ENCODE measurements around the gene SLC25A22.
A peak's percentile ranks its signal among the peaks of the same experiment; 100 is the strongest.

The SLC25A22 gene

DNA sequence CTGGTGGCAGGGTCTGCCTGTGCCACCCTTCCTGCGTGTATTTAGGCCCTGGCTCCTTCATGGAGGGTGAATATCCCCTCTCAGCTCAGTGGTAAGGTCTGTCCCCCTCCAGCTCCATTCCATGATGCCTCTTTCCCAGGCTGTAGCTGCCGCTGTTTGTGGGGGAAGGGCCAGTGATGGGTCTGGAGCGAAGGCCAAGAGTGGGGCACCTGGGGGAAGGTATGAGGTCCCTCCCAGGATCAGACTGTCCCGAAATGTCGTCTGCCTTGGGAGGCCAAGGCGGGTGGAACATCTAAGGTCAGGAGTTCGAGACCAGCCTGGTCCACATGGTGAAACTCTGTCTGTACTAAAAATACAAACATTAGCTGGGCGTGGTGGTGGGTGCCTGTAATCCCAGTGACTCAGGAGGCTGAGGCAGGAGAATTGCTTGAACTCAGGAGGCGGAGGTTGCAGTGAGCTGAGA lies 35.8 kb upstream of the SLC25A22 start:
- DNase-seq, result no peak

DNA sequence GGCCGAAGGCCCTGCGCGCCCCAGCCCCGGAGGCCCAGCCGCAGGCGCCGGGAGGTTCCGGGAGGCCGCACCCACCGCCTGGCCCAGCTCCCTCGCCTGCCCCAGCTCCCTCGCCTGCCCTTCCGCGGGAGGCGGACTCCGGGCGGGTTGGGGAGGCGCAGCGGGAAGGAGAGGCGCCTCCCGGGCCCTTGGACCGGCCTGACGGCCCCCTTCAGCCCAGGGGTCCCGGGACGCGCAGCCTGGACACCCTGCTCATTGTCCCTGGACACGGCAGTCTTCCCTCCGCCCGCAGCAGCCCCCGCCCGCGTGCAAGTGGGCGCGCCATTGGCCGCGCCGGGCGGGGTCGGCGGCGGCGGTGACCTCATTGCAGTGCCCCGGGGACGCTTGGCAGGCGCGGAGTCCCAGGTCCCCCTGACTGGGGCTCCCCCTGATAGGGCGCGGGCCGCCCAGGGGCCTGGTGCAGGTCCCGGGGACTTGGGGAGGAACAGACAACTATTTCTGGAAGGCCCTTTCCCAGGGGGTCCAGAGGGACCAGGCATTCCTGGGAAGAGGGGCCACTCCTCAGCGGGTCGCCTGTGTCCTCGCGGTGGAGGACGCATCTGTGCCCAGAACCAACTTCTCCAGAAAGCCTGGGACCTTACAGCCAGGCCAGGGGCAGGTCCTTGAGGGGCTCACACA lies 35.2 kb upstream of the SLC25A22 start:
- peak; percentile 36 to 40 for DNase-seq

DNA sequence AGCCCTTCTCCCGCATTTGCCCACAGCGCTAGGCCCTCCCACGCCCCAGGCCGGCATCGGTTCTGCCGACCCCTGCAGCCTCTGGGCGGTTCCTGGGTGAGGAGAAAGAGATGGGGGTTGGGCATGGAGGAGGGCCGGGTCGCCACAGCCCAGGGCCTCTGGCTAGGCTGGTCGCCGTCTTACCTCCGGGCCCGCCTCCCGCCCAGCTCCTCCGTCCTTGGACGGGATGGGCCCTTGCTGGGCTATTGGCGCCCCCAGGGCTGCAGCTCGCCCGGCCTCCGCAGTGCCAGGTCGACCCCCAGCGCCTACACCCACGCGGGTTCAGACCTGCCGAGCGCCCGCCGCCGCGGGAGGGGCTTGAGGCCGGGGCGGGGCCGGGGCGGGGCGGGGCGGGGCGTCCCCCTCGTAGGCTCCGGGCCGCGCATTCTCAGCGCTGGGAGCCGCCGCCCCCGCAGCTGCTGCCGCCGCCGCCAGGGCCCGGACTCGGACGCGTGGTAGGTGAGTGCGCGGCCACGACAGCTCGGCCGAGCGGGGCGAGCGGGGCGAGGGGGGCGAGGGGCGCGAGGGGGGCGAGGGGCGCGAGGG lies 34.5 kb upstream of the SLC25A22 start, which contains the start of gene CD151:
CD151 (plus strand) TSS at position 424 of the 585 bp plus-strand sequence. CDS start 3,118 bp downstream, outside the sequence.
- peak; percentile 40 to 46 for DNase-seq

DNA sequence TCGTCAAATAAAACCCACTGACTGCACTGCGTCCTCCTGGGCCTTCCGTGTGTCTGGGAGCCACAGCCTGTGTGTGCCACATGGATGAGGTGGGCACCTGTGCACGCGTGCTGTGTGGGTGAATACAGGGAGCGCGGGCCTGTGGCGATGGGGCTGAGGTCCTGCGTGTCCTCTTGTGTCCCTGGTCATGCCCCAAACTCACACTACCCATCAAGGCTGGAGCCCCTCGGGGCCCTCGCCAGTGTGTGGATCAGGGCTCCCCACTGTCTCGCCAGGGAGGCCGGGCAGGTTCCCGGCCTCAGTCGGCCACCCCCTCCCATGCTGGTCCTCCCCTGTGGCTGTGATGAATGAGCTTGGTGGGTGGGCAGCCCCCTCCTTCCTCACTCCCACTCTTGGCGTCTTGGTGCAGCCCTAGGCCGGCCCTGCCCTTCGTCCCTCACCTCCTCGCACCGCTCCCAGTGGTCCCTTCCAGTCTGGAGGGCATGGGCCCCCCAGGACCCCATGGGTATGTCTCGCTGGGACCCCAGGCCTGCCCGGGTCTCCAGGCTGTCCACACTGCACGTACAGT lies 34.0 kb upstream of the SLC25A22 start:
- DNase-seq, result no peak

DNA sequence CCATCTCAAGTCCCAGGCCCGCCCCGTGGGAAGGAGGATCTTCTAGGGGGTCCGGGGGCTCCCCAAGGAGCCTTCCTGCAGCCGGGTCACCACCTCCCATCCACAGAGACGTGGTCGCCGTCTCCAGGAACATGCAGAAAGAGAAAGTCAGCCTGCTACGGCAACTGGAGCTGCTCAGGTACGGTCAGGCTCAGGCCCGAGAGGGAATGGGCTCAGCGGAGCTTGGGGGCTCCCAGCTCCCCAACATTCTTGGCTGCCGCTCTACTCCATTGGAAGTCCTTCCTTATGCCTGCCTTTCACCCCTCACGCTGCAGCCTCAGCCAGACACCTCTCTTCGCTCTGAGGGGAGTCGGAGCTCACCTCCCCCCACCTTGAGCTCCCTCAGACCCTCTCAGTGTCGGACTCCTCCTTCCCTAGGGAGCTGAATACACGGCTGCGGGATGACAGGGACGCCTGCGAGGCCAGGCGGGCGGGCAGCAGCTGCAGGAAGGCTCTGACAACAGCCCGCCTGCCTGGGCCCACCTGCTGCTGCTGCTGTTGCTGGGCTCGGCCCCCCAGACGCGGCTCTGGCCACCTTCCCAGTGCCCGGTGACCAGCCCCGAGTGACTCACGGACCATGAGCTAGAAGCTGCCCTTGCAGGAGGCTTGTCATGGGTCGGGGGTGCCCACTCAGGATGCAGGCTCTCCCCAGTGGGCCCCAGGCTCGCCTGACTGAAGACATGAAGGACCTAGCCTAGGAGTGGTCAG lies 33.2 kb upstream of the SLC25A22 start:
- no peak for DNase-seq

DNA sequence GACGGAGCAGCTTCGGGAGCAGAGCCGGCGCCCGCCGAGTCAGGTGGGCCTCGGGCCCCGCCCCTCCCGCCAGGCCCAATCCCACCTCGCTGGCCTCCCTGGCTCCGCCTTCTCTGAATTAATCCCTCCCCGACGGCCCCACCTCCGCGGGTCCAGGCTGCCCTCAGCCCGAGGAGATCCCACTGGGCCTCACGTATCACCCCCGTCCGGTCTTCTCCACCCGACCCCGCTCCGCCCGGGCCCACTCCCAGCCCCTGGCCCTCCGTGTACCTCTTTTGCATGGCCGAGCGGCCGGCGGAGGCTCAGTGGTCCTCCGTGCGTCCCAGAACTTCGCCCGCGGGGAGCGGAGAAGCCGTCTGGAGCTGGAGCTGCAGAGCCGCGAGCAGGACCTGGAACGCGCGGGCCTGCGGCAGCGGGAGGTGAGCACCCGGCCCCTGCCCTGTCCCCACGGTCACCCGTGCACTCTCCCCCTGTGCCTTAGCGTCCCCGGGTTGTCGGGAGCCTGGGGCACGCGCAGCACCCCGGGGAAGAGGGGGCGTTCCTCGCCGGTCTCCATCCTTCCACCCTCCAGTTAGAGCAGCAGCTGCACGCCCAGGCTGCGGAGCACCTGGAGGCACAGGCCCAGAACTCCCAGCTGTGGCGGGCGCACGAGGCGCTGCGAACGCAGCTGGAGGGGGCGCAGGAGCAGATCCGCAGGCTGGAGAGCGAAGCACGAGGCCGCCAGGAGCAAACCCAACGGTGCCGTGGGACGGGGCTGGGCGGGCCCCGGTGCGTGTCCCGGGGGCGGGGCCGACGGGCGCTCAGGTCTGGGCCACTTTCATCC lies 32.4 kb upstream of the SLC25A22 start:
- peak; percentile 66 to 68 for DNase-seq

DNA sequence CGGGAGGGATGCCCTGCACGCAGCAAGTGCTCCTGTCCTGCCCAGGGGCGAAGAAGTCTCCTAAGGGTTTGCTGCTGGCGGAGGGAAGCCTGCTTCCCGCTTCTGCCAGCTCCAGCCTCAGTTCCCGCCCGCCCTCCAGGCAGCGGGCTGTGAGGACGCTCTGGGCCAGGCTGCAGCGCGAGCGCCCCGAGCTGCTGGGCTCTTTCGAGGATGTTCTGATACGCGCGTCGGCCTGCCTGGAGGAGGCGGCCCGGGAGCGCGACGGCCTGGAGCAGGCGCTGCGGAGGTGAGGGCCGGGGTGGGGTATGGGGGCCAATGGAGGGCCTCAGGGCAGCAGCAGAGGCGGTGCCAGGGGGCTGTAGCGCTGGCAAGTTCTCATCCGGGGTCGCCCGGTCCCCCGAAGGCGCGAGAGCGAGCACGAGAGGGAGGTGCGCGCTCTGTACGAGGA lies 31.8 kb upstream of the SLC25A22 start:
- DNase-seq, result no peak

DNA sequence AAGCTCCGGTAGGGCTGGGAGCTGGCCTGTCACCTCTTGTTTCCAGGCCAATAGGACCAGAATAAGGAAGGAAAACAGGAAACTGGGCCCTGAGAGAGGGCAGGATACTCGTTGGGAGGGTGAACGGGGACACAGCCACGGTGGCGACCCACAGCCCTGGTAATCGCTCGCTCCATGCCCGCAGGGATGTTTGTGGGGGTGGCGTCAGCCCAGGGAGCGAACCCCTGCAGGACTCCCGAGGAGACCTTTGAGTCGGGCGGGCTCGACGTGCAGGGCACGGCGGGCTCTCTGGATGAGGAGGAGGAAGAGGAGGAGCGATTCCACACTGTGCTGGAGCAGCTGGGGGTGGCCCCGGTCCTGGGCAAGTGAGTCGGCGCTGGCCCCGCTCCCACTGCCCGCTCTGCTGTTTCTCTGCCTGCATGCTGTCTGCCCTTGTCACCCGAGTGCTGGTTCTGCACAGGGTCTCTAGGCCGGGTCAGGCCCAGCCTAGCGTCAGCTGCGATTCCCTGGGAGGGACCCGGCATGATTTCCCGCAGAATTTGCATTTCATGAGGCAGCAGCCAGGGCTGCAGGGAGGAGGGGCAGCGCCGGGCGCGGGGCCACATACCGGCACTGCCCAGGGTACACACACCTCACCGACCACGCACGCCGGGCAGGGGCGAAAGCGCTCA lies 31.2 kb upstream of the SLC25A22 start:
- no peak for DNase-seq

DNA sequence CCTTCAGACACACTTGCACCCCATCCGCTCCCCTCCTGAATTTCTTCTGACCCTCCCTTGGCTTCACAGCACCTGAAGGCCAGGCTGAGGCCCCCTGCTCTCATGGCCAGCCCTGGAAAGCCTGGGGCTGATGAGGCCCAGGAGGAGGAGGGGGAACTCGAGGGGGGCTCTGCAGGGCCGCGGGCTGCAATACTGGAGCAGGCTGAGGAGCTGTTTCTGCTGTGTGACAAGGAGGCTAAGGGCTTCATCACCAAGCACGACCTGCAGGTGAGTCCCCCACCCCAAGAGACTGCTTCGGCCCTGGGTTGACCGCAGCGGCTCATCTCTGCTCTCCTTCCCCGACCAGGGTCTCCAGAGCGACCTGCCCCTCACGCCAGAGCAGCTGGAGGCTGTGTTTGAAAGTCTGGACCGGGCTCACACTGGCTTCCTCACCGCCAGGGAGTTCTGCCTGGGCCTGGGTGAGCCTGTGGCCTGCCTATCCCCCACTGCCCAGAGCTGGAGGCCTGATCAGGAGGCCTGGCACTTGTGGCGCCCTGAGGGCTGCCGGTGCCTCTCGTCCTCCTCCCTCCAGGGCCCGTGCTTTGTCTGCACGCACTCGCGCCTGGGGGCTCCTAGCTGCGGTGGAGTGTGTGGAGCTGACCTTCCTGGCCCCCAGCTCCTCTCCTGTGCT lies 30.6 kb upstream of the SLC25A22 start:
- no peak for DNase-seq

DNA sequence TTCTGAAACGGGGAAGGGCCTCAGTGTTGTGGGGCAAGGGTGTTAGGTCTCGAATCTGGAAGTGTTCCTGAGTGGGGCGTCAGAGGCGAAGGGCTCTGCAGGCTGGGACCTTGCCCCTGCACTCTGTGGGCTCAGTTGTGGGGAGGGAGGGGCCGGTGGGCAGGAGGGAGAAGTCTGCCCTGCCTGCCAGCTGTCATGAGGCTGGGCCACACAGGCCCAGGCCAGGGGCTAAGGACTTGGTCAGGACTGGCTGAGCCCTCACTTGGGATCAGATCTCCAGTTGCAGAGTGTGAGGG lies 29.8 kb upstream of the SLC25A22 start, which contains the start of gene CRACR2B:
CRACR2B (plus strand) TSS at position 23 of the 296 bp plus-strand sequence. CDS start 689 bp downstream, outside the sequence.
- DNase-seq, result no peak

DNA sequence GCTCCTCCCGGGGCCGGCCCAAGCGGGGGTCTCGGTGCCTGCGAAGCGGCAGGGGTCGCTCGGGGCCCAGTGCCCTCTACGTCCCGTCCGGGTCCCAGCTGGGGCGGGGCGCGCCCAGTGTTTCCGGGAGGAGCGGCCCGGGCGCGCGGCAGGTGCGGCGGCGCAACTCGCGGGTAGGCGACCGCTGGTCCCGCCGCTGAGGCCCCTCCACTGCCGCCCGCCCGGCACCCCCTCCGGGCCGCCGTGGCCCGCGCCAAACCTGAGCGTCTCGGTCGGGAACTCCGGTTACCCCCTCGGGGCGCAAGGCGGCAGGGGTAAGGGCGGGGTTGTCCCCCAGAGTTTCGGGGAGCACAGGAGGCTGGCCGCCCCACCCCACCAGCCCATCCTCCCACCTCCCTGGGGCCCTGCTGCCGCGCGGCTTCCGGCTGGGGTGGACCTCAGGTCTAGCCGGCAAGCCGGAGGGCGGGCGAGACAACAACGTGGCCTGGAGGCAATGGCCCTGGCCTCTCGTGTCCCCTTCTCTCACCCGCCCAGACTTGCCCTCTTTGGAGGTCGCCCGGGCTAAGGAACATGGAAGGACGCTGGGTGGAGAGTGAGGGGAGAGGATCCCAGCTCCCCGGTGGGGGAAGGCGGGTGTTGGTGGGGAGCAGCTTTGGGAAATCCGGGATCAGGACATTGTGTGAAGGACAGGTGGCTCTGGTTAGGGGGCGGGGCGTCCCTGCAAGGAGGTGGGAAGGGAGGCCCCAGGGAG lies 29.2 kb upstream of the SLC25A22 start:
- DNase-seq, result no peak

DNA sequence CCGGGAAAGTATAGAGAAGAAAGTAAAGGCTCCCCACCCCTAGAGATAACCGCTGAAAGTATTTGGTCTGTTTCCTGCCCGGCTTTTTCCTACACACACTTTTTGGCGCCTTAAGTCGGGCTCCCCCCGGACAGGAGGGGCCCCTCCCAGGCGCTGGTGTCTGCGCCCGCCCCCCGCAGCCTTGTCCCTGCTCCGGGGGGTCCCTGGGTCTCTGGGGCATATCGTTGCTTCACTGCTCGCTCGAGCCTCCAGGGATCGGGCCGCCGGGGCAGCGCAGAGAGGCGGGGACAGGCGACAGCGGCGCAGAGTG lies 28.7 kb upstream of the SLC25A22 start:
- no peak for DNase-seq

DNA sequence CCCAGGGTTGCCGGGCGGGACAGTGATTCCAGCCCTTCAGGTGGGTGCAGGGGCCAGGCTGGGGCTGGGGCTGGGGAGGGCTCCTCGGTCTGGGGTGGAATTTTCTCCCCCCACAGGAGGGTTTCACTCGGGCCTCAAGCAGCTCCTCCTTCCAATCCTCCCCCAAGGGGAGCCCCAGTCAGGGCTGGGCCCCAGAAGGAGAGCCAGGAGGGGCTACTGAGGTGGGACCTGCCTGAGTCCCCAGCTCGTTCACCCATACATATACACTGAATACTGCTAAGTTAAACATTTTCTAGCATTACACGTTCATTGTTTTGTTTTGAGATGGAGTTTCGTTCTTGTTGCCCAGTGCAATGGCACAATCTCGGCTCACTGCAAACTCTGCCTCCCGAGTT lies 28.1 kb upstream of the SLC25A22 start:
- no peak for DNase-seq

DNA sequence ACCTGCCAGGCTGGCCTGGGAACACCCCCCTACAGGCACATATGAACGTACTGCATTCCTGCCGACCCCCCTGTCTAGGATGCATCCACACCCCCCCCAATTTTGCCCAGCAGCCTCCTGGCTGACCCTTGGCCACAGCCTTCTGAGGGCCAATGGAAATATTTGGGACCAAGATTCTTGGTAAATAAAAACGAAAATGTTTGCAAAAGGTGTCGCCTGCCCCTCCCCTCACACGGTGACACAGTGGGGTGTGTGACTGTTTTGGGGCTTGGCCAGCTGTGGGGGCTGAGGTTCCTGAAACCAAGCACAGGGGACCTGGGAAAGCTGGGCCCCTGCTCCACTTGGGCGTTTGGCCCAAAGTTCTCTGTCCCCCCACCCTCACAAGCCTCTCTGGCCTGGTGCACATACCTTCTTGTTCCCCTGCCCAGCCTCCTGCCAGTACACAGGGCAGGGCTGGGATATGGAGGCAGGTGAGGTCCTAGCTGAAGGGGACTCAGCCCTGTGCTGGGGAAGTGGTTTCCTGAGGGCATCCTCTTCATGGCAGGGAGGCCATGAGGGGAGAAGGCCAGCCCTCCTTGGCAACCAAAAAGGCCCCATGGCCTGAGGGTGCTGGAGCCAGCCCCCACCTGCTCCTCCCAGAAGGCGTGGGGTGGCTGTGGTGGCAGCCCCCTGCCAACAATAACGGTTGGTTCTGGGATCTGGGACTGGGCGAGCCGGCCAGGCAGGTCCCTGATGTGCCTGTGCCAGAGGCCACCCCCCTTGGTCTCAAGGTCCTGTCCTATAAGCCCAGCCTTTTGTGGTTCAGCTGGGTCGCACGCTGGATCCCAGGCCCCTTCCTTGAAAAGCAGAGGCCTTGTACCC lies 27.5 kb upstream of the SLC25A22 start:
- no peak for DNase-seq

DNA sequence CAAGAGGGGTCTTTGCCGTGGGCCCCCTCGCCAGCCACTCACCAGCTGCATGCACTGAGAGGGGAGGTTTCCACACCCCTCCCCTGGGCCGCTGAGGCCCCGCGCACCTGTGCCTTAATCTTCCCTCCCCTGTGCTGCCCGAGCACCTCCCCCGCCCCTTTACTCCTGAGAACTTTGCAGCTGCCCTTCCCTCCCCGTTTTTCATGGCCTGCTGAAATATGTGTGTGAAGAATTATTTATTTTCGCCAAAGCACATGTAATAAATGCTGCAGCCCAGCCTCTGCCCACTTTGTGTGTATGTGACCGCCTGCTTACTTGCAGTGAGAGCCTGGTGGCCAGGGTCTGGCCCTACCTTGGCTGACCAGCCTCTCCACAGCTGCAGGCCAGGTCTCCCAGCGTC lies 26.9 kb upstream of the SLC25A22 start:
- no peak for DNase-seq

DNA sequence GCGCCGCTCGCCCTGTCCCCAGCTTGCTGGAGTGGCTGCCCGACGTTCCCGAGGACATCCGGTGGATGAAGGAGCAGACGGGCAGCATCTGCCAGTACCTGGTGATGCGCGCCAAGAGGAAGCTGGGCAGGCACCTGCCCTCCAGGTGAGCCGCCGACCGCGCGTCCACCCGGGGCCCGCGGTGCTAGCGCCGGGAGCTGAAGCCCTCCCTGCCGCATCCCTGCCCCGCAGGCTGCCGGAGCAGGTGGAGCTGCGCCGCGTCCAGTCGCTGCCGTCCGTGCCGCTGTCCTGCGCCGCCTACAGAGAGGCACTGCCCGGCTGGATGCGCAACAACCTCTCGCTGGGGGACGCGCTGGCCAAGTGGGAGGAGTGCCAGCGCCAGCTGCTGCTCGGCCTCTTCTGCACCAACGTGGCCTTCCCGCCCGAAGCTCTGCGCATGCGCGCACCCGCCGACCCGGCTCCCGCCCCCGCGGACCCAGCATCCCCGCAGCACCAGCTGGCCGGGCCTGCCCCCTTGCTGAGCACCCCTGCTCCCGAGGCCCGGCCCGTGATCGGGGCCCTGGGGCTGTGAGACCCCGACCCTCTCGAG lies 26.3 kb upstream of the SLC25A22 start:
- no peak for DNase-seq

DNA sequence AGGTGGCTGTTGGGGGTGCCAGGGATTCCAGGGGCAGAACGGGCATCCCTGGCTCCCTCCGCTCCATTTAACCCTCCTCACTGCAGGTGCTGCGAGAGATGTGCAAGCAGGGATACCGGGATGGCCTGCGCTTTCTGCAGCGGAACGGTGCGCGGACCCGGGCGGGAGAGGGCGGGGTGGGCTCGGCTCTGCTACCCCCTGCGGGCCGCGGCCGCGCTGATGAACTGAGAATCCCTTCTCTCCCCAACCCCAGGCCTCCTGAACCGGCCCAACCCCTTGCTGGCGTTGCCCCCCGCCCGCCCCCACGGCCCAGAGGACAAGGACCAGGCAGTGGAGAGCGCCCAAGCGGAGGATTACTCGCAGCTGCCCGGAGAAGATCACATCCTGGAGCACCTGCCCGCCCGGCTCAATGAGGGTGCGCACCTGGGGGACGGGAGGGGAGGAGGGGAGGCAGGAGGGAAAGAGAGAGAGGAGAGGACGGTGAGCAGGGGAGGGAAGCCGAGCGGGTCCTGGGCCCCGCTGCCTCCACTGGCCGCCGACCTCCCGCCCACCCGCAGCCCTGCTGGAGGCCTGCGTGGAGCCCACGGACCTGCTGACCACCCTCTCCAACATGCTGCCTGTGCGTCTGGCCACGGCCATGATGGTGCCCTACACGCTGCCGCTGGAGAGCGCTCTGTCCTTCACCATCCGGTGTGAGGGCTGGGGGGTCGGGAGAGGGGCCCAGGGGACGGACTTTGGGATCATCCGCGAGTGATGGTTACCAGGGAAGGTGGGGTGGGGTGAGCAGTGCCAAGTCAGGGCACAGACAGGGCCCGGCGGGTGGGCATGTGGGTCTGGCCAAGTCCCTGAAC lies 25.6 kb upstream of the SLC25A22 start:
- no peak for DNase-seq
